Measurements from ENCODE around the gene TPM1. TPM values are rescaled to one million over a fixed set of nuclear protein-coding genes. Genes with fewer than 3 reads are reported as not detected.

TPM1 gene
- total RNA-seq, 1 experiment from 2014 or later: 748 TPM

DNA sequence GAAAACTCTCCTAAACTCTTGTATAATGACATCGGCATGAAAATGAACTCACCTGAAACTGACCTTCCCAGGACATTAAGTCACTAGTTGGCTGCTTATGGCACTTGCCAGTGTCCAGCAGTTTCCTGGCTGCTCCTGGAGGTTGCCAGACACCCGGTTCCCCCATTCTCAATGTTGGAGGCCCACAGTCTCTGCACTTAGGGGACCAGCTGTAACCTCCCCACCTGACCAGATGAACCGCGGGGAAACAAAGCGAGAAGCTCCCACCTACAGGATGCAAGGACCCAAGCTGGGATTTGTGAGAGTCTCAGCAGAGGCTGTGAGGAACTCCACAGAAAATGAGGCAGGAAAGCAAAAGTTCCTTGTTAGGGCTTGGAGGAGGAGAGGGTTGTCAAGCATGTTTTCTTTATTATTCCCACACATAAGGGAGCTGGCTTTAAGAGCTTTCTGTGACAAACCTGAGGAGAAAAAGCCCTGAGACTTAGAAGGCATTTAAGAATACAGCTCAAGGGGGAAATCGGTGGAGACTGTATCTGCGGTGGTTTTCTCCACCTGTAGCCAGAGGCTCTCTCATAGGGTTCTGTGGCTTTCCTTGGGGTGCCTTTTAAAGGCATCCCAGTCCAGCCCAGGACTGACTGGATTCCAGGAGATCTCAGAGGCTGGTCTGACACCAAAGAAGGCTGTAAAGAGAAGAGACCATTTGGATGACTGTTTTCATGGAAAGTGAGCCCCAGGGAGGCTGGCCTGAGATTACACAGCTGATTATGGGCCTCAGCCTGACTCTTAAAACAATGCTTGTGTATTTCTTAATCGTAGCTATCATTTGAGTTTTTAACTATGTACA is 4.6 kb downstream of the TPM1 start:
- H3K18ac ChIP-seq (ENCODE audit: insufficient read length, low read depth, low read length): no peak overlapping the region
- H3K4ac ChIP-seq (ENCODE audit: low read depth, low read length): no peak overlapping the region
- H2BK5ac ChIP-seq (ENCODE audit: insufficient read length, low read length): no peak overlapping the region
- H3K4me2 ChIP-seq (ENCODE audit: insufficient read depth, insufficient read length, low read length): peak overlapping the region; percentile 41
- peaks cover 23% of the 10 kb centered on the region for H3K23me2 ChIP-seq (ENCODE audit: insufficient read length, low read depth, low read length, poor library complexity, severe bottlenecking)
- H3K27me3 ChIP-seq (ENCODE audit: insufficient read depth, low read length): no peaks in the 10 kb centered on the region
- H4K8ac ChIP-seq (replicated peaks; ENCODE audit: insufficient read length, low read depth, low read length): no peak overlapping the region
- H4K20me1 ChIP-seq (ENCODE audit: control insufficient read depth, insufficient read depth, insufficient read length): no peaks in the 10 kb centered on the region
- peak overlapping the region; percentile 89 to 95 (median 95) for H3K27ac Mint-ChIP-seq
- peaks cover 70 to 73% of the 10 kb centered on the region in 2 experiments for H3K4me1 Mint-ChIP-seq
- H3K4me3 Mint-ChIP-seq: peak overlapping the region; percentile 82 to 83
- no peak overlapping the region for H3K23ac ChIP-seq (ENCODE audit: insufficient read length, low read depth, low read length)
- no peak overlapping the region for H2BK15ac ChIP-seq (ENCODE audit: low read depth, low read length)
- H3K14ac ChIP-seq (ENCODE audit: insufficient read depth, low read length): no peak overlapping the region; the same call in 1 of the 2 replicates
- peaks cover 13% of the 10 kb centered on the region; the same call in 1 of the 2 replicates for H3K79me2 ChIP-seq (ENCODE audit: insufficient read depth, low read length)
- H3K4me1 ChIP-seq (ENCODE audit: insufficient read depth, low read length): peaks cover 7% of the 10 kb centered on the region
- H2BK12ac ChIP-seq (ENCODE audit: insufficient read length, low read depth, low read length): no peak overlapping the region
- no peak overlapping the region for H3T11ph ChIP-seq (ENCODE audit: low read length)
- H3K79me1 ChIP-seq (ENCODE audit: insufficient read depth, low read depth, low read length, poor library complexity, severe bottlenecking): no peaks in the 10 kb centered on the region
- peak overlapping the region; percentile 38 for H3K27ac ChIP-seq (ENCODE audit: insufficient read length, low read depth, low read length)
- no peak overlapping the region for H4K91ac ChIP-seq (ENCODE audit: insufficient read length, low read depth, low read length)
- H3K9me3 Mint-ChIP-seq: peaks cover 0 to 4% of the 10 kb centered on the region in 2 experiments; a peak in 1 of 5 replicates
- TF ChIP-seq, protein P1, sequence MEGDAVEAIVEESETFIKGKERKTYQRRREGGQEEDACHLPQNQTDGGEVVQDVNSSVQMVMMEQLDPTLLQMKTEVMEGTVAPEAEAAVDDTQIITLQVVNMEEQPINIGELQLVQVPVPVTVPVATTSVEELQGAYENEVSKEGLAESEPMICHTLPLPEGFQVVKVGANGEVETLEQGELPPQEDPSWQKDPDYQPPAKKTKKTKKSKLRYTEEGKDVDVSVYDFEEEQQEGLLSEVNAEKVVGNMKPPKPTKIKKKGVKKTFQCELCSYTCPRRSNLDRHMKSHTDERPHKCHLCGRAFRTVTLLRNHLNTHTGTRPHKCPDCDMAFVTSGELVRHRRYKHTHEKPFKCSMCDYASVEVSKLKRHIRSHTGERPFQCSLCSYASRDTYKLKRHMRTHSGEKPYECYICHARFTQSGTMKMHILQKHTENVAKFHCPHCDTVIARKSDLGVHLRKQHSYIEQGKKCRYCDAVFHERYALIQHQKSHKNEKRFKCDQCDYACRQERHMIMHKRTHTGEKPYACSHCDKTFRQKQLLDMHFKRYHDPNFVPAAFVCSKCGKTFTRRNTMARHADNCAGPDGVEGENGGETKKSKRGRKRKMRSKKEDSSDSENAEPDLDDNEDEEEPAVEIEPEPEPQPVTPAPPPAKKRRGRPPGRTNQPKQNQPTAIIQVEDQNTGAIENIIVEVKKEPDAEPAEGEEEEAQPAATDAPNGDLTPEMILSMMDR (conservative IDR thresholded peaks at IDR 0.05): no peak
- H3K27me3 Mint-ChIP-seq (ENCODE audit: low read depth): peaks cover 1% of the 10 kb centered on the region
- H4K5ac ChIP-seq (ENCODE audit: insufficient read length, low read depth, low read length): no peak overlapping the region
- no peak for DNase-seq
- no peak overlapping the region for H2BK120ac ChIP-seq (ENCODE audit: low read depth, low read length, poor library complexity, severe bottlenecking)
- no peak overlapping the region for H3K56ac ChIP-seq (ENCODE audit: insufficient read length, low read depth, low read length)
- peak overlapping the region; percentile 10 for H3K9ac ChIP-seq (ENCODE audit: extremely low read depth, insufficient read length, low read length)
- peaks cover 28 to 83% (median 72%) of the 10 kb centered on the region in 3 experiments for H3K36me3 Mint-ChIP-seq (ENCODE audit: insufficient read depth in 1 of 3, low read depth in 3 of 3)
- no CpG with 5 or more reads among the region's 8 CpGs for WGBS (ENCODE audit: extremely low coverage, insufficient read length, low lambda C conversion rate)
- H2AFZ ChIP-seq (ENCODE audit: low read length): no peak overlapping the region
- no peak overlapping the region for H2AK5ac ChIP-seq (ENCODE audit: insufficient read length, low read length)
- no peaks in the 10 kb centered on the region for H3K9me3 ChIP-seq (ENCODE audit: control insufficient read depth, low read depth, low read length)
- H2BK20ac ChIP-seq (ENCODE audit: low read depth, low read length, poor library complexity, severe bottlenecking): no peak overlapping the region

Data from H9 (cell line).